ENCODE results near the gene RLIM.

- TF ChIP-seq, protein P1, sequence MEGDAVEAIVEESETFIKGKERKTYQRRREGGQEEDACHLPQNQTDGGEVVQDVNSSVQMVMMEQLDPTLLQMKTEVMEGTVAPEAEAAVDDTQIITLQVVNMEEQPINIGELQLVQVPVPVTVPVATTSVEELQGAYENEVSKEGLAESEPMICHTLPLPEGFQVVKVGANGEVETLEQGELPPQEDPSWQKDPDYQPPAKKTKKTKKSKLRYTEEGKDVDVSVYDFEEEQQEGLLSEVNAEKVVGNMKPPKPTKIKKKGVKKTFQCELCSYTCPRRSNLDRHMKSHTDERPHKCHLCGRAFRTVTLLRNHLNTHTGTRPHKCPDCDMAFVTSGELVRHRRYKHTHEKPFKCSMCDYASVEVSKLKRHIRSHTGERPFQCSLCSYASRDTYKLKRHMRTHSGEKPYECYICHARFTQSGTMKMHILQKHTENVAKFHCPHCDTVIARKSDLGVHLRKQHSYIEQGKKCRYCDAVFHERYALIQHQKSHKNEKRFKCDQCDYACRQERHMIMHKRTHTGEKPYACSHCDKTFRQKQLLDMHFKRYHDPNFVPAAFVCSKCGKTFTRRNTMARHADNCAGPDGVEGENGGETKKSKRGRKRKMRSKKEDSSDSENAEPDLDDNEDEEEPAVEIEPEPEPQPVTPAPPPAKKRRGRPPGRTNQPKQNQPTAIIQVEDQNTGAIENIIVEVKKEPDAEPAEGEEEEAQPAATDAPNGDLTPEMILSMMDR (IDR thresholded peaks at IDR 0.05): no peak
- TF ChIP-seq POLR2A (IDR thresholded peaks at IDR 0.05; ENCODE audit: low read depth) (no peak), POLR2AphosphoS5 (IDR thresholded peaks at IDR 0.05) (no peak)
These were observed 67.4 kb downstream of the RLIM start for GRCh38 chrX:74546984-74547383.
